Measurements from ENCODE around the gene ARHGAP28.

- no peak for TF ChIP-seq POLR2AphosphoS5 (IDR thresholded peaks at IDR 0.05; ENCODE audit: low read depth, low read length)
- TF ChIP-seq CTCF (IDR thresholded peaks at IDR 0.05): no peak
- TF ChIP-seq TAF1 (IDR thresholded peaks at IDR 0.05; ENCODE audit: borderline replicate concordance, low read depth, low read length): no peak
- no peak for TF ChIP-seq GABPA (IDR thresholded peaks at IDR 0.05; ENCODE audit: low read depth)
- TF ChIP-seq PBX3 (IDR thresholded peaks at IDR 0.05): no peak
- TF ChIP-seq MAX (IDR thresholded peaks at IDR 0.05; ENCODE audit: low read depth): no peak
- TF ChIP-seq TCF12 (IDR thresholded peaks at IDR 0.05): peak; percentile 8; the same call in 1 of the 2 replicates
- TF ChIP-seq CHD2 (IDR thresholded peaks at IDR 0.05; ENCODE audit: low read length, partially characterized antibody): no peak
- TF ChIP-seq NRF1 (IDR thresholded peaks at IDR 0.05; ENCODE audit: low read depth, low read length): no peak
- TF ChIP-seq EZH2phosphoT487 (IDR thresholded peaks at IDR 0.05; ENCODE audit: borderline replicate concordance, low read depth): no peak
- no peak for TF ChIP-seq GATA2 (CRISPR knock-in tag; IDR thresholded peaks at IDR 0.05)
- TF ChIP-seq RAD21 (IDR thresholded peaks at IDR 0.05; ENCODE audit: low read length): no peak
- no peak for TF ChIP-seq NFIC (IDR thresholded peaks at IDR 0.05; ENCODE audit: borderline replicate concordance)
- TF ChIP-seq USF2 (IDR thresholded peaks at IDR 0.05; ENCODE audit: borderline replicate concordance, low read depth, low read length): no peak
Observed at GRCh38 chr18:6755107-6755506, 25.6 kb downstream of the ARHGAP28 start.
